Left ventricle myocardium superior (tissue), 1 donor: ENCODE measurements around the gene LANCL2. TPM values are rescaled to one million over a fixed set of nuclear protein-coding genes. Genes with fewer than 3 reads are reported as not detected.
A peak's percentile ranks its signal among the peaks of the same experiment; 100 is the strongest.
"Not testable (repeated sequence)": the region's sequence is repeated elsewhere in the genome, so short reads cannot be mapped to it uniquely, and the experiment has no call there.

Experiments
- ATAC-seq: fragments of 200-7000 bp; cut with Tn5 transposase; one replicate; pipeline ENCODE4 v1.9.1; 2020; ENCODE audit warnings: mild to moderate bottlenecking, moderate library complexity
- DNase-seq: peaks from one replicate; pipeline ENCODE4 v3.0.0-alpha.2; 2020
- intact Hi-C: fragments of 100-400 bp; cut with micrococcal nuclease; formaldehyde crosslinking; loops from one replicate; pipeline ENCODE4 v1.11.0; 2022
- total RNA-seq: library from RNA; stranded (reverse); fragmentation: NEBNext Ultra II Directional; extraction: Animal tissue kit (Norgen Biotek cat#: 25700); gene quantifications from one replicate; pipeline ENCODE4 v1.2.1, GENCODE V29; 2021
- donor health status: DM: no; HTN: yes; CAD: no; lungs with severe emphysema.

The LANCL2 gene
- total RNA-seq, 1 donor from 2014 or later = 8.4 TPM

DNA sequence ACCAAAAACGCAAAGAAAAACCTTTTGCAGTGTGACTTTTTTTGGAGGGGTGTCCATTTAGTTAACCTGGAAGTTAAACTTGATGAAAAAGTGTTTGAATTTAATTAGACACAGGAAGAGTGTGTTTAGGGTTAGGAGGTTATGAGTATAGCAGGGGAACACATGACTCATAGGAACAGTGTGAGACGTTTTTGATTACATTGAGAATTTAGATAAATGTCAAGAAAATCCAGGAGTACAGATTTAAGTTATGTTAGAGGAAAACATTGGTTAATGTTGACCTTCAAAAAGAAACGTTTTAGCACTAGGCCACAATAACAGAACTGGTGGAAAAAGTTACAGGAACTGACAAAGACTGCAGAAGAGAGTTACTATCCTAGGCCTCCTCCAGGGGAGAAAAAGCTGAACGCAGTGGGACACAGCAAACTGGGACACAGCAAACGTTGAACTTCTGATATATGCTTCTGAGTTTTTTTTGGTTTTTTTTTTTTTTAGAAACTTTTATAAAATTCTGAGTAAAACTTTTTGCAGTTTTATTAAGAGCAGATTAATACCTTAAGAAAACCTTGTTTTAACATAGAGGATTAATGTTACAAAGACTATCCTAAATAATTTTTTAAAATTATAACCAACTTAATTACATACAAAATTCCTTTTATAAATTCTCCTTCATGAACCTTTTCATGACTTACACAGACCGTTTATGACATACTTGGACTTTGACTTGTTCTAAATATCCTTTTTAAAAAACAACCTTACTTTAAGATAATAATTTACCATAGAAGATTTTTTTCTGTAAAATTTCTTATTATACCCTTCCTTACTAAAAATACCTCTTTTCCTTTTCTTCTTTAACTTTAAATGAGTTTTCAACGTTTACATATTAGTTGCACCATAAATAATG, 22.2 kb downstream of the LANCL2 start:
- DNase-seq (no peak), ATAC-seq (no peak)
- intact Hi-C loops = no loop called here

DNA sequence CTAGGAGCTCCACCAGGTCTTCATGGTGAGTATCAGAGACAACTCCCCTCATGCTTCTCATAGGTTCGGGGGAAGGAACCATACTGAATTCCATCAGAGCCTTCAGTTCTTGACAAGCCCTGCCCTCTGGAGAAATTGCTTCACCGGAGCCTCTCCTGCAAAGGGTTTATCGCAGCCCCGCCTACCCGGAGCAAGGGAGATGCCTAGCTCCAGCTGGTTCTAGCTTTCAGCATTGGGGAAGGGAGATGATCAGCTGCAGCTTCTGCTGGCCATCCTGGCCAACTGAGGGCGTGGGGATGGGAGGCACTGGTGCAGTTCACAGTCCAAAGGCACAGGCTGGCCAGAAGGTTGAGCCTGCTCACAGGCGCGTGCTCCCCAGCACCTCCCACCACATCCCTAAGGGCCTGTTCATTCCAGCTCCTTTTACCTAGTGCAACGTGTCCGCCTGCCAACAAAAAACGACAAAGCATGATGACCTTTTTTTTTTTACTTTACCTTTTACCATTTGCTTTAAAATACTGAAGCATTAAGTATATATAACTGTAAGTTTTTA, 31.2 kb downstream of the LANCL2 start:
- DNase-seq = no peak
- intact Hi-C loops = no loop called here
- no peak for ATAC-seq

DNA sequence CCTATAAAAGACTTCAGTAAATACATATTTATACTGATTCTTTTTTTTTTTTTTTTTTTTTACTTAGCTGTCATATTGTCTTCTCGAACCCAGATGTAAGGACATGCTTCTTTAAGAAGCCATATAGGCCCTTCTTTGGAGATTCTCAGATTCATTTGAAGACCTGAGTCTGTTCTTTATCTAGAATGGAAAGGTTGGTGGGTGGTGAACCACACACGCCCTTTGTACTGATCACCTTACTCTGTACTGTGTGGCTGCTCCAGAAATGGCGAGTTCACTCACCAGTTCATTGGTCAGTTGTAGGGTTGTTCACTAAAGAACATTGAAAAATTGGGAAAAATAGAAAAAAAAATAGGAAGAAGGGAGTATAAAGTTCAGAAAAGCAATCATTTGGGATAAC, 32.5 kb downstream of the LANCL2 start:
- no peak for DNase-seq
- no peak for ATAC-seq
- intact Hi-C loops = no loop called here

DNA sequence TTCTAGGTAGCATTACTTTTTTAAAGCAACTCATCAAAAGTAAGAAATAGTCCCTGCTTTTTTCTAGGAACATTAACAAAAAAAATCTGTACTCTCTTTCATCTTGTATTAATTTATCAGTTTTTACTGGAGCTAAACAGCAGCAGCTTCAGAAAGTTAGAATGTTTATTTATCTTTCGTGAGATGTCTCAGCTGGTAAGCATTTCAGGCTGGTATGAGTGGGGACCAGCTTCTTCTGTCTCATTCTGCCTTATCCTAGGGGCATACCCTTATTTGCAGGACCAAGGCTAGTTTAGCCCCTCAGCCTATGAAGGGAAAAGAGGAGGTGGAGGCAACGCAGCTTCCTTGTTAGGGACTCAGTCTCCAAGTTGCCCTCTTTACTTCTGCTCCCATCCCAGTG, 35.1 kb downstream of the LANCL2 start:
- DNase-seq (no peak), ATAC-seq (no peak)
- intact Hi-C loops = no loop called here

DNA sequence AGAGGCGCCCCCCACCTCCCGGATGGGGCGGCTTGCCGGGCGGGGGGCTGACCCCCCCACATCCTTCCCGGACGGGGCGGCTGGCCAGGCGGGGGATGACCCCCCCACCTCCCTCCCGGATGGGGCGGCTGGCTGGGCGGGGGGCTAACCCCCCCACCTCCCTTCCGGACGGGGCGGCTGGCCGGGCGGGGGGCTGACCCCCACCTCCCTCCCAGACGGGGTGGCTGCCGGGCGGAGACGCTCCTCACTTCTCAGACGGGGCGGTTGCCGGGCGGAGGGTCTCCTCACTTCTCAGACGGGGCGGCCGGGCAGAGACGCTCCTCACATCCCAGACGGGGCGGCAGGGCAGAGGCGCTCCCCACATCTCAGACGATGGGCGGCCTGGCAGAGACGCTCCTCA, 37.4 kb downstream of the LANCL2 start:
- DNase-seq, ATAC-seq, intact Hi-C loops: not testable (repeated sequence)

DNA sequence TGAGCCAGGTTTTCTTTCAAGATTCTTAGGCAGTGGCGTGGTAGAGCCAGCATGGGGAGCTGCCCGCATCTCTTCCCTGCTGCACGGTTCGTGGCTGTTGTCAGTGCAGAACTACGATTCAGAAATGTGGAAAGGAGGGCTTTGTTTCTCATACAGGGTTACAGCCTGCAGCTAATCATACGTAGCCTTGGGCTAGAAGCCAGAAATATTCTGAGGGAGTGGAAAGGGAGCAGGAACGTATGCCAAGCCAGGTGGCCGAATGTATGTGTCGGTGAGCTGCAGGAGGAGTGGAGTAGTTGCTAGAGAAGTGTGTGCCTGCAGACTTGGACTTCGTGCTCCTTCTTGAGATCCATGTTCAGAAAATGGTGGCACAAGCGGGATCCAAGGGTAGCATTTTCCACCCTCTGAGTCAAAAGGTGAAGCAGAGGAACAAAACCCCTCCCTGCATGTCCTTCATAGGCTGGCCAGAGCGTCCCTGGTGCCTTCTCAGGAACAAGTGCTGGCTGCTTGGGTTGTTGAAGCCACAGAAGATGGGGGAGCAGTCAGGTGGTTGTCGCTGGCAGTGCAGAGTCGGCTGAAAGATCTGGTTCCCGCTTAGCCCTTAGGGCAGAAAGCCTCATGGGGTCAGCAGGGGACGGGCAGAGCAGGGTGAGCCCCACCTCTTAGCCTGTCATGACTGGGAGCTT, 40.9 kb downstream of the LANCL2 start:
- no peak for DNase-seq
- intact Hi-C loops = no loop called here
- ATAC-seq = no peak

DNA sequence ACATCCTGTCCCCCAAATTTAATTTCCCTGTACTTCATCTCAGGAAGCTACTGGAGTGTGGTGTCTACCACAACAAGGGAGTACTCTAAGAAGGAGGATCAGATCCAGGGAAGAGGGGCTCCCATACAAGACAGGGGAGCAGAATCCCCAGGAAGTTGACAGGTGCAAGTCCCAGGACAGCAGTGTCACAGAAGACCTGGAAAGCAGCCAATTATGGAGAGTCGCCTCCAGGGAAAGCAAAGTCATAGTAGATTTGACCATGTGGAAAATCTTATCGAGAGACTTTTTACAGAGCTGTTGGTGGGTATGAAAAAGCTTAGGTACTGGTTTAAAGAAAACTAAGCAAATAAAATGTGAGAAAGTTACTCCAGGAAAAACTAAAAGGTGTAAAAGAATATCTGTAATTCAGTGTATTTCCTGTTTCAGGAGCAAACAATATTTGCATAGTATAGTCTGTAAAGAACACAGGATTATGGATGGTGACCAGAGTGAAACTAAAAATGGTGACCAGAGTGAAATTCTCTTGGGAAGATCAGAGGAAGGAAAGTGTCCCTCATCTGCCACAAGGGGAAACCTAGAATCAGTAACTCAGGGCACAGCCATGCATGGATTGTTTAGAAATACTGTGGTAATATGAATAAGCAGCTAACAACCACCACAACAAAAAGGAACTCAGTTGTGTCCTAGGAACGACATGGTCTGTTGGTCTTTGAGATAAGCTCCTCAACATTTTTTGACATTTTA, 44.5 kb downstream of the LANCL2 start:
- DNase-seq (no peak), ATAC-seq (no peak)
- intact Hi-C loops = no loop called here

DNA sequence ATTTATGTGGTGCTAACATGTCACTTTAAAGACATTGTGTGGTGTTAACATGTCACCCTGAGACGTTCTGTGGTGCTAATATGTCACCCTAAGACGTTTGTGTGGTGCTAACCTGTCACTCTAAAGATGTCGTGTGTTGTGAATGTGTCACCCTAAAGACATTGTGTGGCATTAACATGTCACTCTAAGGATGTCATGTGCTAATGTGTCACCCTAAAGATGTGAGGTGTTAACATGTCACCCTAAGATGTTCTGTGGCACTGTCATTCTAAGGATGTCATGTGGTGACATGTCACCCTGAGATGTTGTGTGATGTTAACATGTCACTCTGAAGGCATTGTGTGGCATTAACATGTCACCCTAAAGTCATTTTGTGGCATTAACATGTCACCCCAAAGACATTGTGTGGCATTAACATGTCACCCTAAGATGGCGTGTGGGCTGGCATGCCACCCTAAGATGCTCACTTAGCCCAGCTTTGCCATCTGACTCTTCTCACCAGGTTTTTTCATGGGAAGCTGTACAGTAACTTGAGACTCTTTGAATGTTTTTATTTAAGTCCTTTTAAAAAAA, 45.6 kb downstream of the LANCL2 start:
- ATAC-seq = no peak
- DNase-seq = no peak
- intact Hi-C loops = no loop called here

DNA sequence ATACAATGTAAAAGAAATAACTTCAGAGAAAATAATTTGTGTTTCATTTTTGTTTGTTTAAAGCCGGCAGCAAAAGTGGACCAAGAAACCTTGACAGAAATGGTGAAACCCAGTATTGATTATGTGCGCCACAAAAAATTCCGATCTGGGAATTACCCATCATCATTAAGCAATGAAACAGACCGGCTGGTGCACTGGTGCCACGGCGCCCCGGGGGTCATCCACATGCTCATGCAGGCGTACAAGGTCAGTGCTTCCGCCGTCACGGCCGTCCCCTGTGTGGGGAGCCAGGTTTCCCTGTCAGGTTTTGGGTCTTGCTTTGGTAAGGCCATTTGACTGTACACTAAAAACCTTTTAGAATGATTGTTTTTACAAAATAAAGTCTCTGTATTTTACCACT, 46.7 kb downstream of the LANCL2 start:
- DNase-seq (no peak), ATAC-seq (no peak)
- intact Hi-C loops = no loop called here

DNA sequence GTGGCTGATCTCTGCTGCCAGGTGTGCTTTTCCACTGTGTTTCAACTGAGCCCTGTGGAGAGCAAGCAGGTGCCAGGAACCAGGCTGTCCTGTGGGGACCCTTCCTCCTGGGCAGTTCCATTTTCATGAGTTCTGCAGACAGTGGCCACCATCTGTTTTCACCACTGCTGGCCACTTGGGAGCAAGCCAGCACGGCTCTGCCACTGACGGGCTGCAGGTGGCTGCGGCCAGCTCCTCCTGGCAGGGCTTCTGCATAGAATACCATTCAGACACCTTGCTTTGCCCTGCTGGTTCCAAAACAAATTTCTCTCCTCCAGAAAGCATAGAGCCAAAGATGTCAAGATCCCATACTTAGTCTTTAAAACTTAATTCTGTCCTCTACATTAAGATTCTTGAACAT, 48.3 kb downstream of the LANCL2 start:
- ATAC-seq (no peak), DNase-seq (no peak)
- intact Hi-C loops = no loop called here

DNA sequence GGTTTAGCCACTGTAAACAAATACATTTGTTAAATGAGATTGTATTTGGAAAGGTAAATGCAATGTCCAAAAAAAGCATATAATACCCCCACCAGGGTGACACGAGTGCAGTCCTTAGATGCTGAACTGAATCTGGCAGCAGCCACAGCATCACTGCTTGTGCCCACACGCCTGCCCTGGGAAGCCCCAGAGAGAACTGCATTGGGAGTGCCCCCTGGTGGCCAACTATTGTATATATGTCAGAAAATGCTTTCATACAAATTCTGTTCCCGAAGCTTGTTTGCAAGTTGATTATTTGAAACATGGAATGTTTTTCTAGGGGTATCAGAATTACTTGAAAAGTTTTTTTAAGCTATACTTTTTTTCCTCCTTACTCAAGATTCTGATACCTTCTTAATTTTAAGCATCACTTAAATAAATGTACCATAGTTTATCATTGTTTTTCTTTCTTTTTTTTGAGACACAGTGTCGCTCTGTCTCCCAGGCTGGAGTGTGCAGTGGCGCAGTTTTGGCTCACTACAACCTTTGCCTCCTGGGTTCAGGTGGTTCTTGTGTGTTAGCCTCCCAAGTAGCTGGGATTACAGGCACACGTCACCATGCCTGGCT, 50.1 kb downstream of the LANCL2 start:
- DNase-seq (peak; percentile 80), ATAC-seq (peak; percentile 80)
- intact Hi-C loops = loop anchor here (5.0 kb wide), 2 partner anchors 43 to 133 kb away; no protein-coding TSS in a partner anchor

DNA sequence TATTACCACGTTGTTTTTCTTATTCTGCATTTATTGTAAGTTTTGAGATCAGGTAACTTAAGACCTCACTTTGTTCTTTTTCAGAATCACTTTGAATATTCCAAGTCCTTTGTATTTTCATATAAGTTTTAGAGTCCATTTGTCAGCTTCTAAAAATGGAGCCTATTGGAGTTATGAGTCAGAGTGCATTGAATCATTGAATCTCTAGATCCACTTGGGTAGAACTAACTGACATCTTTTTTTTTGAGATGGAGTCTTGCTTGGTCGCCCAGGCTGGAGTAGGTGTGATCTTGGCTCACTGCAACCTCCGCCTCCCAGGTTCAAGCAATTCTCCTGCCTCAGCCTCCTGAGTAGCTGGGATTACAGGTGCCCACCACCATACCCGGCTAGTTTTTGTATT, 52.3 kb downstream of the LANCL2 start:
- not testable (repeated sequence) for DNase-seq, ATAC-seq
- intact Hi-C loops = loop anchor here (5.0 kb wide), 2 partner anchors 45 to 135 kb away; no protein-coding TSS in a partner anchor

DNA sequence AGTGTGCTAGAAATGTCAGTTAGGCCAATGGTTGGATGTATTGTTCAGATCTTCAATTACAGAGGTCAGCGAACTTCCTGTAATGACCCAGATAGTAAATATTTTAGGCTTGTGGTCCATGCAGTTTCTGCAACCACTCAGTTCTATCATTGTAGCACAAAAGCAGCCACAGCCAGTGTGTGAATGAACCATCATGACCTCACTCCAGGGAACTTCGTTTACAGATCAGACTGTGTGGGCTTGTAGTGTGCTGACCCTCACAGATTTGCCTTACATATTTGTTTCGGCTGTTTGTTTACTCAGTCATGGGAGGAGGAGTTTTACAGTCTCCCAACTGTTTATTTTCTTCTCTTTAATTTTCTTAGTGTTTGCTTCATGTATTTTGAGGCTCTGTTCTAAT, 55.4 kb downstream of the LANCL2 start:
- intact Hi-C loops = no loop called here
- no peak for DNase-seq
- no peak for ATAC-seq

DNA sequence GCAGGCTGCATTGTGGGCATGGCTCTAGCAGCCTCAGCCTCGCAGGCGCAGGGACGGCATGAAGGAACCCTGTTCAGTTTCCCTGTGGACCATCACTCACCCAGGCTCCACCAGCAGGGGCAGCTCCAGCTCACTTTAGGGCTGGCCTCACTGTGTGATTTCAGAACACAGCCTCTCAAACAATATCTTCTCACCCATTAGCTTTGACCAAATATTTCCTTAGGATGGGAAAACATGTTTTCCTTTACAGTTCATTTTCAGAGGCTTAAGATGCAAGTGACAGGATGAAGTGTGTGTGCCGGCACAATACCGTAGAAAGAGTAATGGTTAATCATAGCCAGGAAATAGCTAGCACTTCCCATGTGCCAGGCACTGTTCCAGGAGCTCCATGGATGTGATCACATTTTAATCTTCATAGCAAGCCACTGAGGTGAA, 58.2 kb downstream of the LANCL2 start:
- DNase-seq (no peak), ATAC-seq (no peak)
- intact Hi-C loops = no loop called here

DNA sequence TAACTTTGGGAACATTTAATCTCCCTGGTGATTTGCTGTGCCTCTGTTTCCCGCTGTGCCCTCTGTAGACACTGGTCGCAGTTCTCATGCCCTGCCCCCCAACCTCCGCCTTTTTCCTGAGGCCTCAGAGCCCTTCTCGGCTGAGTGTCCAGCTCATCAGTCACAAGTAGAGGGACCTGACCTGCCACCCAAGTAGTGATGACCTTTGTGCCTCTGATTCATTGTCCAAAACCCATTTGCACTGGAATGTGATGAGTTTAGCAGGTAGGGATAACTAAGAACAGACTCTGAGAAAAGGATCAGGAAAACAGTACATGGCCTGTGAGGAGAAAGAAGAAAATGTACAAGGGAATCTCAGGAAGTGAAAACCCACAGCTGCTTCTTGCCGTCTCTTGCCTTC, 58.8 kb downstream of the LANCL2 start:
- ATAC-seq (no peak), DNase-seq (no peak)
- intact Hi-C loops = no loop called here

DNA sequence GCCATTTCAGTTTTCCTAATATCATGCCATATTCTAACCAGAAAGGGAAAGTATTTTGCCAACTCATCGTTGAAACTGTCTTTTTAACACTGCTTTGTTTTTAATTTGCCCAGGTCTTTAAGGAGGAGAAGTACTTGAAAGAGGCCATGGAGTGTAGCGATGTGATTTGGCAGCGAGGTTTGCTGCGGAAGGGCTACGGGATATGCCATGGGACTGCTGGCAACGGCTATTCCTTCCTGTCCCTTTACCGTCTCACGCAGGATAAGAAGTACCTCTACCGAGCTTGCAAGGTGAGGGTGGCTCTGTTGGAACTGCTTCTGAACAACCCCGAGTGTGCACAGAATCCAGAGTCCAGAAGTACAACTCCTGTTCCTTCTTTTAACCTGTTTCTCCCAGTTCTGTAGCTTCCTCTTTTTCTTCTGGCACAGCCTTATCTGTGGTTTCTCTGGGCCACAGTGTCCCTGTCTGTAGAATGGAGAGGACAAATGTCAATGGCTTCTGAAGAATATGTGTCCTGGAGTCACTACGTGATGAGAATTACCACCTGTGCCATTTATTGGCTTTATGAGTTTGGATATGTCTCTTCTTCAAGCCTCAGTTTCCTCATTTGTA, 60.1 kb downstream of the LANCL2 start:
- ATAC-seq (no peak), DNase-seq (no peak)
- intact Hi-C loops = no loop called here

DNA sequence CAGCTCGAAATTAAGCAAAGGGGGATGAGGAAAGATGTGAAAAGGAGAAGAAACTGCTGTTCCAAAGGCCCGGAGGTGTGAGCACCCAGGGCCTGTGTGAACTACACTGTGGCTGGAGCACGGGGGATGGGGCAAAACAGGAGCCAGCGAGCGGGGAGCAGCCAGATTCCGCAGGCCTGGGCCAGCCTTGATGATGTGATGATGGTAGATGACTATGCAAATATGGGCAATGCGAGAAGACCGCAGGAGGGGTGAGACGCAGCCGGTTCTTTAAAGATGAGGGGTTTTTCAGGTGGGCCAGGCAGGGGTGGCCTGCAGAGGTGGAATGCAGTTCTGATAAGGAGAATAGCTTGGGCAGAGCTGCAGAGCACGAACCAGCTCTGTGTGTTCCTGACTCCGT, 61.5 kb downstream of the LANCL2 start:
- no peak for DNase-seq
- ATAC-seq = no peak
- intact Hi-C loops = no loop called here

DNA sequence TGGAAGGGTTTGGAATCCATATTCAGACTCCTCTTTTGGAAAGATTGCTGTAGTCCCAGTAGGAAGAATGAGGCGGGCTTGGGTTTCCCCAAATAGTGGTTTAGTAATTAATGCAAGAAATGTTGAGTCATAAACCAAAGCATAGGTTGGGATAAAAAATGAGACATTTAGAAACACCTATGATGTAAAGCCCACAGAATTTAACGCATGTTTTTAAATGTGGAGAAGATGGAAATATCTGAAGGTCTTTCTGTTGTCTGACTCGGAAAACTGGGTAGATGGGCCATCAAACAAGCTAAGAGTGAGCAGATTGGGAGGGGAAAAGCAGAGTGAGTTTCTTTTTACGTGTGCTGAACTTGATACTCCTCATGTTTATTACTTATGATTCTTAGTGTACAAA, 62.2 kb downstream of the LANCL2 start:
- intact Hi-C loops = no loop called here
- ATAC-seq (no peak), DNase-seq (no peak)
